MM.1S (cell line): ENCODE measurements around the gene MATN3.
A peak's percentile ranks its signal among the peaks of the same experiment; 100 is the strongest.

Source experiments
- DNase-seq: peaks from one replicate; pipeline ENCODE4 v3.0.0-alpha.2; 2015
- H2AFZ ChIP-seq: fragments of 300-600 bp; sonication (generic); 2 replicates; pipeline ENCODE4 v1.6.0; 2016; ENCODE audit warnings: antibody characterized with exemption, low read length
- H3F3A ChIP-seq: fragments of 300-600 bp; sonication (generic); 2 replicates; pipeline ENCODE4 v1.6.1; 2016; ENCODE audit warnings: mild to moderate bottlenecking, antibody characterized with exemption, low read length, moderate library complexity, mixed read lengths; ENCODE audit not compliant: insufficient read depth
- H3K27ac ChIP-seq: fragments of 300-600 bp; sonication (generic); 2 replicates; pipeline ENCODE4 v1.5.1; 2016; ENCODE audit warnings: mild to moderate bottlenecking, low read length
- H3K27me3 ChIP-seq: fragments of 300-600 bp; sonication (generic); replicated peaks from 2 replicates; pipeline ENCODE4 v1.6.0; 2016; ENCODE audit warnings: low read length; ENCODE audit not compliant: insufficient read depth
- H3K36me3 ChIP-seq: fragments of 300-600 bp; sonication (generic); replicated peaks from 2 replicates; pipeline ENCODE4 v1.6.1; 2016; ENCODE audit warnings: mild to moderate bottlenecking, low read length, mixed read lengths; ENCODE audit not compliant: insufficient read depth
- H3K4me1 ChIP-seq: fragments of 300-600 bp; sonication (generic); 2 replicates; pipeline ENCODE4 v1.6.1; 2016; ENCODE audit warnings: low read length, mixed read lengths
- H3K4me2 ChIP-seq: fragments of 300-600 bp; sonication (generic); 2 replicates; pipeline ENCODE4 v1.6.0; 2016; ENCODE audit warnings: low read depth, low read length
- H3K4me3 ChIP-seq: fragments of 300-600 bp; sonication (generic); 2 replicates; pipeline ENCODE4 v1.5.1; 2016; ENCODE audit warnings: low read length, mixed read lengths
- H3K79me2 ChIP-seq: fragments of 300-600 bp; sonication (generic); 2 replicates; pipeline ENCODE4 v1.6.1; 2016; ENCODE audit warnings: mixed run types, low read length, mixed read lengths
- H3K9ac ChIP-seq: fragments of 300-600 bp; sonication (generic); 2 replicates; pipeline ENCODE4 v1.6.1; 2016; ENCODE audit warnings: low read length, mixed read lengths
- H3K9me2 ChIP-seq: fragments of 300-600 bp; sonication (generic); replicated peaks from 2 replicates; pipeline ENCODE4 v1.6.1; 2016; ENCODE audit warnings: mild to moderate bottlenecking, low read length, mixed read lengths; ENCODE audit not compliant: insufficient read depth
- H3K9me3 ChIP-seq: fragments of 300-600 bp; sonication (generic); replicated peaks from 2 replicates; pipeline ENCODE4 v1.6.1; 2016; ENCODE audit warnings: mild to moderate bottlenecking, low read length, mixed read lengths; ENCODE audit not compliant: insufficient read depth
- H4K20me1 ChIP-seq: fragments of 300-600 bp; sonication (generic); 2 replicates; pipeline ENCODE4 v1.6.1; 2016; ENCODE audit warnings: mild to moderate bottlenecking, low read length, moderate library complexity, mixed read lengths; ENCODE audit not compliant: insufficient read depth
- CTCF ChIP-seq: fragments of 300-600 bp; sonication (generic); IDR thresholded peaks from 2 replicates; pipeline ENCODE4 v1.5.1; 2016; ENCODE audit warnings: antibody characterized with exemption, low read length, mixed read lengths
- EZH2 ChIP-seq: fragments of 300-600 bp; sonication (generic); optimal IDR thresholded peaks from 2 replicates; pipeline ENCODE3; 2017; ENCODE audit warnings: low read depth, mild to moderate bottlenecking, antibody characterized with exemption, low read length, mixed read lengths
- EZH2phosphoT487 ChIP-seq: fragments of 300-600 bp; sonication (generic); IDR thresholded peaks from 2 replicates; pipeline ENCODE4 v1.6.1; 2018; ENCODE audit warnings: antibody characterized with exemption, low read length

Gene MATN3

DNA sequence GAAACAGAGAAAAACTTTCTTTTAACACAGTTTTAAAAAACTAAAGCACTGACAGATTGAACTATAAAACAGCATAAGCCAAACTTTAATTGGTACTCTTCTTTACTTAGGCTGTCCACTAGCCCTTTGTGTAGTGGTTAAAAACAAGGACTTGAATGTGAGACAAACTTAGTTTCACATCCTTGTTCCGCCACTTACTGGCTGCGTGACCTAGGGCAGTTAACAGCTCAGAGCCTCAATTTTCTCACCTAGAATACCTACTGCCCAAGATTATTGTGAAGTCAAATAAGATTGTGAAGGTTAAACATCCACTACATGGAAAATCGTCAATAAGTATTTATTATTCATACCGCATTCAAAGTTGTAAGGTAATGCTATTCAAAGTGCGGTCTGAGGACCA lies 24.5 kb downstream of the MATN3 start:
- H3K27ac ChIP-seq, result no peak overlapping the region
- no peak overlapping the region for H3K4me3 ChIP-seq
- no peak overlapping the region for H3K9ac ChIP-seq
- H3F3A ChIP-seq, result no peaks in the 10 kb centered on the region
- H3K9me3 ChIP-seq, result no peaks in the 10 kb centered on the region
- H3K4me2 ChIP-seq, result no peak overlapping the region
- no peaks in the 10 kb centered on the region for H3K36me3 ChIP-seq
- H2AFZ ChIP-seq, result no peak overlapping the region
- no peaks in the 10 kb centered on the region for H4K20me1 ChIP-seq
- DNase-seq, result peak; percentile 30
- H3K27me3 ChIP-seq, result no peaks in the 10 kb centered on the region
- H3K4me1 ChIP-seq, result no peaks in the 10 kb centered on the region
- H3K9me2 ChIP-seq, result no peaks in the 10 kb centered on the region
- no peaks in the 10 kb centered on the region for H3K79me2 ChIP-seq
- TF ChIP-seq EZH2phosphoT487 (no peak), CTCF (no peak), EZH2 (no peak)

- Histone ChIP-seq H2AFZ (no peak overlapping the region), H3K4me1 (no peaks in the 10 kb centered on the region), H3K27ac (no peak overlapping the region), H3K9ac (no peak overlapping the region), H4K20me1 (no peaks in the 10 kb centered on the region), H3K79me2 (no peaks in the 10 kb centered on the region), H3K27me3 (no peaks in the 10 kb centered on the region), H3K4me2 (no peak overlapping the region), H3K9me2 (no peaks in the 10 kb centered on the region), H3F3A (no peaks in the 10 kb centered on the region), H3K4me3 (no peak overlapping the region), H3K9me3 (no peaks in the 10 kb centered on the region), H3K36me3 (no peaks in the 10 kb centered on the region)
- TF ChIP-seq EZH2phosphoT487, result no peak
- no peak for TF ChIP-seq EZH2
- TF ChIP-seq CTCF, result no peak
- no peak for DNase-seq
Measured at GRCh38 chr2:19982268-19982667, 30.2 kb downstream of the MATN3 start.

GRCh38 chr2:19979932-19980331 lies 32.5 kb downstream of the MATN3 start:
- Histone ChIP-seq H3K4me1 (no peaks in the 10 kb centered on the region), H3K9ac (no peak overlapping the region), H3K27ac (no peak overlapping the region), H3K27me3 (no peaks in the 10 kb centered on the region), H2AFZ (no peak overlapping the region), H3K36me3 (no peaks in the 10 kb centered on the region), H3K79me2 (no peaks in the 10 kb centered on the region), H3K4me3 (no peak overlapping the region), H4K20me1 (no peaks in the 10 kb centered on the region), H3K4me2 (no peak overlapping the region), H3K9me2 (no peaks in the 10 kb centered on the region), H3F3A (no peaks in the 10 kb centered on the region), H3K9me3 (no peaks in the 10 kb centered on the region)
- DNase-seq, result no peak
- TF ChIP-seq EZH2 (no peak), EZH2phosphoT487 (no peak), CTCF (no peak)
